K562 (cell line): ENCODE measurements around the gene CPHXL2. TPM values are rescaled to one million over a fixed set of nuclear protein-coding genes. Genes with fewer than 3 reads are reported as not detected.
A peak's percentile ranks its signal among the peaks of the same experiment; 100 is the strongest.

Experiments used
- BHLHE40 ChIP-seq: IDR thresholded peaks from 2 replicates; pipeline ENCODE4 v1.6.1; 2011; ENCODE audit warnings: low read length, improper control_type of control experiment
- CBX3 ChIP-seq, 2 experiments: IDR thresholded peaks; 1 replicate in 1 of 2; 2 replicates in 1 of 2; pipeline ENCODE4 v1.6.1; 2012; ENCODE audit warnings: inconsistent platforms in 2 of 2, low read length in 2 of 2, borderline replicate concordance in 1 of 2, control low read depth in 1 of 2
- ELF2 ChIP-seq: fragments of 250-450 bp; sonication (Bioruptor Pico); IDR thresholded peaks from 2 replicates; pipeline ENCODE4 v1.5.0; 2021; ENCODE audit warnings: mild to moderate bottlenecking
- KDM1A ChIP-seq, 2 experiments: fragments of 450-650 bp; IDR thresholded peaks; 2 replicates each; pipeline ENCODE4 v1.6.1; 2016; ENCODE audit warnings: mild to moderate bottlenecking in 2 of 2
- NCOA4 ChIP-seq: fragments of 450-650 bp; IDR thresholded peaks from 2 replicates; pipeline ENCODE4 v1.6.1; 2018; ENCODE audit warnings: mild to moderate bottlenecking; ENCODE audit not compliant: partially characterized antibody
- PCBP1 ChIP-seq: fragments of 200-400 bp; formaldehyde crosslinking; IDR thresholded peaks from 2 replicates; pipeline ENCODE4 v1.6.1; 2018; ENCODE audit warnings: mild to moderate bottlenecking, low read depth, low read length; ENCODE audit not compliant: poor library complexity, severe bottlenecking
- PYGO2 ChIP-seq: fragments of 450-650 bp; IDR thresholded peaks from 2 replicates; pipeline ENCODE4 v1.6.1; 2016; ENCODE audit warnings: mild to moderate bottlenecking, missing genetic modification characterization, moderate library complexity, missing compliant biosample characterization
- SMAD1 ChIP-seq: fragments of 150-350 bp; IDR thresholded peaks from 2 replicates; pipeline ENCODE4 v1.6.1; 2014; ENCODE audit warnings: low read length, low read depth; ENCODE audit not compliant: partially characterized antibody
- ZC3H8 ChIP-seq: fragments of 450-650 bp; IDR thresholded peaks from 2 replicates; pipeline ENCODE4 v1.6.1; 2017
- ZNF140 ChIP-seq: fragments of 250-450 bp; sonication (Bioruptor Pico); IDR thresholded peaks from 2 replicates; pipeline ENCODE4 v1.8.0; 2021; ENCODE audit warnings: moderate library complexity, mild to moderate bottlenecking, inconsistent platforms
- ZNF239 ChIP-seq: fragments of 250-450 bp; sonication (Bioruptor Pico); IDR thresholded peaks from 2 replicates; pipeline ENCODE4 v1.4.0; 2020; ENCODE audit warnings: mild to moderate bottlenecking
- polyA plus RNA-seq, 8 experiments: library from polyadenylated mRNA; depleted of rRNA in 4 of 8; stranded (reverse) in 5 of 8; unstranded in 3 of 8; fragments of >200 nt; fragmentation: Nextera tagmentation in 2 of 8; fragmentation: Illumina TruSeq in 1 of 8; extraction: Ambion mirVana in 2 of 8; extraction: Trizol in 1 of 8; gene quantifications; 2 replicates each; pipeline versions ENCODE4 v1.2.1 to v1.2.3, GENCODE V29; 2011 to 2014; ENCODE audit warnings: inconsistent platforms in 1 of 8, missing spikeins in 1 of 8
- total RNA-seq, 7 experiments: library from RNA; depleted of rRNA in 6 of 7; stranded (reverse); fragments of >200 nt in 6 of 7; fragmentation: Illumina TruSeq in 2 of 7; extraction: Trizol in 2 of 7; gene quantifications; 2 replicates each; pipeline versions ENCODE4 v1.2.1 to v1.2.3, GENCODE V29; 2011 to 2021; ENCODE audit warnings: low replicate concordance in 1 of 7
- TF ChIP-seq, protein P1 (sequence below): fragments of 450-650 bp; formaldehyde crosslinking; IDR thresholded peaks from 2 replicates; pipeline ENCODE4 v1.4.0; 2020; ENCODE audit warnings: mild to moderate bottlenecking, moderate library complexity
- TF ChIP-seq, protein P2 (sequence below), 2 experiments: fragments of 150-350 bp in 1 of 2; IDR thresholded peaks; 2 replicates each; pipeline ENCODE4 v1.6.1; 2012 to 2016; ENCODE audit warnings: low read depth in 2 of 2, low read length in 2 of 2, mild to moderate bottlenecking in 1 of 2, moderate library complexity in 1 of 2

The CPHXL2 gene
- total and polyA plus RNA-seq, 9 of the 15 experiments (the other 6 are each of a cell fraction or from before 2014, with no cell fraction given): not detected

DNA sequence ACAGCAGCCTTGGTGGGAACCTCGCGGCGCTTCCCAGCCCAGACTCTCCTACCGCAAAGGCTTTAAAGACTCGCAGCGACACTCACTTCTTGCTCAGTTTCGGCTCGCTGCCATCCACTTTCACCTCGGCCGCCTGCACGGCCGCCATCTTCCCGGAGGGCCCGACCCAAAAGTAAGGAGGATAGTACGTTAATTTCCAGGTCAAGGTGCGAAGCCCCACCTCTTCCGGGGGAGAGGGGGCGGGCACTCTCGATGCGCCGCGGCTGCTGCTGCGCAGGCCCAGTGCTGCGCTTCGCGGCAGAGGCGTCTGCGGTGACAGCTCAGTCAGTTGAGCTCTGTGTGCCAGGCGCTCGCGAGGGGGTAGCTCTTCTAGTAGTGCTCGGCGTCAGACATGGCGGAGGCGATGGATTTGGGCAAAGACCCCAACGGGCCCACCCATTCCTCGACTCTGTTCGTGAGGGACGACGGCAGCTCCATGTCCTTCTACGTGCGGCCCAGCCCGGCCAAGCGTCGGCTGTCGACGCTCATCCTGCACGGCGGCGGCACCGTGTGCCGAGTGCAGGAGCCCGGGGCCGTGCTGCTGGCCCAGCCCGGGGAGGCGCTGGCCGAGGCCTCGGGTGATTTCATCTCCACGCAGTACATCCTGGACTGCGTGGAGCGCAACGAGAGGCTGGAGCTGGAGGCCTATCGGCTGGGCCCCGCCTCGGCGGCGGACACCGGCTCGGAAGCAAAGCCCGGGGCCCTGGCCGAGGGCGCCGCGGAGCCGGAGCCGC lies 29.1 kb downstream of the CPHXL2 start, which contains the start of the genes KARS1 and TERF2IP (continued):
- TF ChIP-seq, protein P1, sequence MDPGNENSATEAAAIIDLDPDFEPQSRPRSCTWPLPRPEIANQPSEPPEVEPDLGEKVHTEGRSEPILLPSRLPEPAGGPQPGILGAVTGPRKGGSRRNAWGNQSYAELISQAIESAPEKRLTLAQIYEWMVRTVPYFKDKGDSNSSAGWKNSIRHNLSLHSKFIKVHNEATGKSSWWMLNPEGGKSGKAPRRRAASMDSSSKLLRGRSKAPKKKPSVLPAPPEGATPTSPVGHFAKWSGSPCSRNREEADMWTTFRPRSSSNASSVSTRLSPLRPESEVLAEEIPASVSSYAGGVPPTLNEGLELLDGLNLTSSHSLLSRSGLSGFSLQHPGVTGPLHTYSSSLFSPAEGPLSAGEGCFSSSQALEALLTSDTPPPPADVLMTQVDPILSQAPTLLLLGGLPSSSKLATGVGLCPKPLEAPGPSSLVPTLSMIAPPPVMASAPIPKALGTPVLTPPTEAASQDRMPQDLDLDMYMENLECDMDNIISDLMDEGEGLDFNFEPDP (CRISPR knock-in tag): no peak
- TF ChIP-seq KDM1A (IDR thresholded peaks at IDR 0.05) (no peak), NCOA4 (no peak), PCBP1 (no peak), ZNF239 (no peak), ZC3H8 (no peak), SMAD1 (no peak), CBX3 (IDR thresholded peaks at IDR 0.05; ENCODE audit: borderline replicate concordance in 1 of 2, low read length in 2 of 2) (peak in 1 of 2 experiments; percentile 34; a peak in 2 of 3 replicates), ELF2 (CRISPR knock-in tag) (no peak), PYGO2 (tag) (no peak), BHLHE40 (no peak), ZNF140 (CRISPR knock-in tag) (no peak)
- TF ChIP-seq, protein P2, sequence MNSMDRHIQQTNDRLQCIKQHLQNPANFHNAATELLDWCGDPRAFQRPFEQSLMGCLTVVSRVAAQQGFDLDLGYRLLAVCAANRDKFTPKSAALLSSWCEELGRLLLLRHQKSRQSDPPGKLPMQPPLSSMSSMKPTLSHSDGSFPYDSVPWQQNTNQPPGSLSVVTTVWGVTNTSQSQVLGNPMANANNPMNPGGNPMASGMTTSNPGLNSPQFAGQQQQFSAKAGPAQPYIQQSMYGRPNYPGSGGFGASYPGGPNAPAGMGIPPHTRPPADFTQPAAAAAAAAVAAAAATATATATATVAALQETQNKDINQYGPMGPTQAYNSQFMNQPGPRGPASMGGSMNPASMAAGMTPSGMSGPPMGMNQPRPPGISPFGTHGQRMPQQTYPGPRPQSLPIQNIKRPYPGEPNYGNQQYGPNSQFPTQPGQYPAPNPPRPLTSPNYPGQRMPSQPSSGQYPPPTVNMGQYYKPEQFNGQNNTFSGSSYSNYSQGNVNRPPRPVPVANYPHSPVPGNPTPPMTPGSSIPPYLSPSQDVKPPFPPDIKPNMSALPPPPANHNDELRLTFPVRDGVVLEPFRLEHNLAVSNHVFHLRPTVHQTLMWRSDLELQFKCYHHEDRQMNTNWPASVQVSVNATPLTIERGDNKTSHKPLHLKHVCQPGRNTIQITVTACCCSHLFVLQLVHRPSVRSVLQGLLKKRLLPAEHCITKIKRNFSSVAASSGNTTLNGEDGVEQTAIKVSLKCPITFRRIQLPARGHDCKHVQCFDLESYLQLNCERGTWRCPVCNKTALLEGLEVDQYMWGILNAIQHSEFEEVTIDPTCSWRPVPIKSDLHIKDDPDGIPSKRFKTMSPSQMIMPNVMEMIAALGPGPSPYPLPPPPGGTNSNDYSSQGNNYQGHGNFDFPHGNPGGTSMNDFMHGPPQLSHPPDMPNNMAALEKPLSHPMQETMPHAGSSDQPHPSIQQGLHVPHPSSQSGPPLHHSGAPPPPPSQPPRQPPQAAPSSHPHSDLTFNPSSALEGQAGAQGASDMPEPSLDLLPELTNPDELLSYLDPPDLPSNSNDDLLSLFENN (IDR thresholded peaks at IDR 0.05; ENCODE audit: low read depth in 2 of 2, low read length in 2 of 2): no peak; a peak in 1 of 4 replicates
